ENCODE measurements around the gene FRMD6.
"Not testable (repeated sequence)": the region's sequence is repeated elsewhere in the genome, so short reads cannot be mapped to it uniquely, and the experiment has no call there.

FRMD6 gene

DNA sequence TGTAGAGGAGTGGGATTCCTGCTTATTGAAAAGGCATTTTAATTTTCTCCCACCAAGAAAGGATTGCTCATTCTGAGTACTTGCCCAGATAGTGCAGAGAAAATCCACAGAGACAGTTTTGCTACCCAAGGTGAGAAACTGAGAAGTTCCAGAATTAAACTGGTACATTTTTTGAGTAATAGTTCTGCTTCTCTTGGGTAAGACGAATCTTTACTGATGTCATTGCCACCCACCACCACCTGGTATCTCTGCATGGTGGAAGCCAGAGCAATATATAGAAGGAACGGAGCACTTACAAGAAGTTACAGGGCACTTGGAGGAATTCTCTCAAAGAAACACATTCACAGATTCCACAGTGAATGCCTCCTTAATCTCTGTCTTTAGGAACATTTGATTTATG, 20.7 kb upstream of the FRMD6 start:
- DNase-seq (ENCODE audit: low read depth) = no peak

DNA sequence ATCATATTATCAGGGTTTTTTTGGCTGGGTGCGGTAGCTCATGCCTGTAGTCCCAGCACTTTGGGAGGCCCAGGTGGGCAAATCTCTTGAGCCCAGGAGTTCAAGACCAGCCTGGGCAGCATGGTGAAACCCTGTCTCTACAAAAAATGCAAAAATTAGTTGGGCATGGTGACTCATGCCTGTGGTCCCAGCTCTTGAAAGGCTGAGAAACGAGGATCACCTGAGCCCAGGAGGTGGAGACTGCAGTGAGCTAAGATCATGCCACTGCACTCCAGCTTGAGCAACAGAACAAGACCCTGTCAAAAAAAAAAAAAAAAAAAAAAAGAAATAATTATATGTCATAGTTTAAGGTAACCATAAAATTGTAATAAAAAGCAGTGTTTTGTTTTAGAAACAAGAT, 18.4 kb upstream of the FRMD6 start:
- DNase-seq (ENCODE audit: low read depth) = not testable (repeated sequence)

DNA sequence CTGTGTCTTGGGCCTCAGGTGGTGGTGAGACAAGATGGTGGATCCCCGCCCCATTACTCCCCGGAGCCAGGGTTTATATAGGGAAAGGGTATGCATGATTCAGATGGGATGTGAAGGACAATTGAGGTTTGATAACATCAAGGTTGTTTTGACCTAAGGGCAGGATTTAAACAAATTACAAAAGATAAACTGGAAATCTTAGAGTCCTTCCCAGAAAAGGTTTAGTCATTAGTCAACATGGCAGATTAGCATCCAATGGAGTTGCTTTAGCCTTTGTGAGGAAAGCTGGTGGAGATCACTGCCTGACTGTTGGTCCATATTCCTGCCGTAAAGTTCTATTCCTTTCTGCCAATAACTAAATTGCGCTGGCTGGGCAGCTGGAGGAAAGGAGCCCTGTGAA, 15.6 kb upstream of the FRMD6 start:
- DNase-seq (ENCODE audit: low read depth) = no peak

DNA sequence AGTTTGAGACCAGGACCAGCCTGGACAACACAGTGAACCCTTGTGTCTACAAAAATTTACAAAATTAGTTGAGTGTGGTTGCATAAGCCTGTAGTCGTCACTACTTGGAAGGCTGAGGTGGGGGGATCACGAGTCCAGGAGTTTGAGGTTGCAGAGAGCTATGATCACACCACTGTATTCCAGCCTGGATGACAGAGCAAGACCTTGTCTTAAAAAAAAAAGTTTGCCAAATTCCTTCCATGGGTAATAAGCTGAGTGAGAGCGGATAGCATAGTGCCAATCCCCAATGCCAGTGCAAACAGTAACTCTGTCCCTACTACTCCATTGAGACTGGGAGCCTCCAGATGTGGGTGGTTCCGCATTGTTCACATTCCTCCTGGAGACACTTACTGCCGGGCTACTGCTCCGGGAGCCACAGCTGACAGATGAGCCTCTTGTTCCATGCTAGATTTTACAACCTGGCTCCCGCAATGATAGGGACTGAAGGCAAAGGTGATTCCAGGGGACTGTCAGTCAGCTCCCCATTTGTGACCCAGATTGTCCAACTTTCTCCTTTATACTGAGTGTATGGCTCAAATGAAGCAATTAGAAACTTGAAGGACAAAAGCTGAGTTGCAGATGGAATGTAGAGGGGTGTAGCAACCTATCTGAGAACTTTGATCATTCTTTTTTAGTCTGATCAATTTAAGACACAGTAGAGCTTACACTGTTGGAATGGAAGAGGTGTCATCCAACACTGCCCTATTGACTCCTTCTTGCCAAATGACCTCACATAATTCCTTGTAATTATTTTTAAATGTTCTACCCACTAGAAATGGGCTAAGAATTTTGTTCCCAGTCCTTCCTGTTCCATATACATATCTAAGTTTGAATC, 13.4 kb upstream of the FRMD6 start:
- no peak for DNase-seq (ENCODE audit: low read depth)

DNA sequence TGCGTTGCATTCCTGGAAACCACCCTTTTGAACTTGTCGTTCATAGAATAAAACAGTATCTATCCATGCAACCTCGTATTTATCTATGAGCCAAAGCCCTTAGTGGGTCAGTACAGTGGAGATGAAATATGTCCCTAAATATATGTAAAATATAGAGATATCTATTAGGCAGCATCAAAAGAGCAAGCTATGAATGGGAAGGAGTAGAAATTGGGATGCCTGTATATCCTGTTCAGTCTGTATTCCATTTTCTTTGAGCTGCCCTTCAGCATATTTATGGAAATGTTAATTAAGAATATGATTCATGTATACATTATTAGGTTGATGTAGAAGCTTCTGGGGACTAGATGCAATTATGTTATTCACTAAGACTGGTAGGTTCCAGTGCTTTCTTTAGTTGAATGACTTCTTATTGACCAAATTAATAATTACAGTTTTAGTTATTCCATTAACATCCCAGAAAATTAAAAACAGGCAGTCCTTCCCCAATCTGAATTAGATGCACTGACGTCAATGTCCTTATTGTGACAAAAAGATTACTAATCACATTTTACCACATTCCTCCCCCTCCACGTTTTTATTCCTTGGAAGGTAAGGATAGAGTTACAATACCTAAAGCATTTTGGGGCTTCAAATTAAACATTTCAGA, 11.9 kb upstream of the FRMD6 start:
- no peak for DNase-seq (ENCODE audit: low read depth)

DNA sequence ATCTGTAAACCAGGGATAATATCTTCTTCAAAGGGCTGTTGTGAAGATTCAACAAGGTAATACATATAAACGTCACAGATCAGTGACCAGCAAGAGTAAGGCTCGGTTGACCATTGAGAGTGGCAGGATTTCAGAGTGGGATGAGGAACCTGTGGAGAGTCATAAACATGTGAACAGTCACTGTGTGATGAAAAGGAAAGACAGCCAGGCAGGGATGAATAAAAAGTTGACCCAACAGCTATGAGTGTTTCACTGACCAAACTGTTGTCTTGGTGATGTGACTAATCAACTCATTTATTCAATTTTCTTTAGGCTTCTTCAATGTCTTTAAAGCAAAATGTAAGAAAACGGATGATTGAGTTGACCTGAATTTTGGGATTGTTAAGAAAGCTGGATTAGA, 8.6 kb upstream of the FRMD6 start:
- DNase-seq (ENCODE audit: low read depth) = no peak

DNA sequence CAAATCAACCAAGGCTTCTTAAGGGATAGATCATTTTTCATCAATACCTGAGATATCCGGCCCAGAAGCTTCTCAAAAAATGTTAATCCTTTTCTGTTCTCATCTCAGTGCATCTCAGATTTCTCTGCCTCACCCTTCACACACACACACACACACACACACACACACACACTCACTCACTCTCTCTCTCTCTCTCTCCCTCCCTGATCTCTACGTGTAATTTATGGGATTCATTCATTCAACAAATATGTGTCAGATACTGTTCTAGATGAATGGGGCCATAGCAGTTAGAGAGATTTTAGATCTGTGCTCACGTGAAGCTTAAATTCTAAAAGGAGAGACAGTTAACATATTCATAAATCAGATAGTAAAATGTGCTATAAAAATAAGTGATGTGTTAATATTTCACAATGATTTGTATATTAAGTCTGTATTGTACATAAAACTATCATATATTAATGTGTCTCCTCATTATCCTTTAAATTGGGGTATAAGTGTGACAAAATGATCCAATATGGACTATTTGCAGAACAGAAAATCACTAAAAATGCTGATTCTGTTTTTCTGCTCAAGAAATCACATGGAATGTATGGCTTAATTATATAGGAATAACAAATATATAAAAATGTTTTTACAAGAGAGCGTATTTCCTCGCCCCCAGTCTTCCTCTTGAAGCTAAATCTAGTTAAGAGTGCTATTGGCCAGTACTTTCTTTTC, 7.3 kb upstream of the FRMD6 start:
- DNase-seq (ENCODE audit: low read depth) = no peak

DNA sequence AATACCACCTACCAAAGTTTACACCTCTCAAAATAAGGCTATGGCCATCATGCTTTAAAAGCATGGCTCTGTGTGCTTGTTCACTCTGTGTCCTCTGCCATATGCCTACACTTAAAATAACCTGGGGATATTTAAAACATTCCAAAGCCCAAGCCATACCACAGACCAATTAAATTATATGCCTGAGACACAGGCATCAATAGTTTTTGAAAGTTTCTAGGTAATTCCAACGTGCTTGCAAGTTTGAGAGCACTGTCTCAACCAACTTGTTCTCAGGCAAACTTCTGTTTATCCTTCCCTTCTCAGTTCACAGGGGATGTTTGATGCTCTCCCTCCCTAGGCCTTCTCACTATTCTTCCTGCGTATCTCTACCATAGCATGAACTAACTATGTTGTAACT, 3.4 kb upstream of the FRMD6 start:
- DNase-seq (ENCODE audit: low read depth) = no peak

DNA sequence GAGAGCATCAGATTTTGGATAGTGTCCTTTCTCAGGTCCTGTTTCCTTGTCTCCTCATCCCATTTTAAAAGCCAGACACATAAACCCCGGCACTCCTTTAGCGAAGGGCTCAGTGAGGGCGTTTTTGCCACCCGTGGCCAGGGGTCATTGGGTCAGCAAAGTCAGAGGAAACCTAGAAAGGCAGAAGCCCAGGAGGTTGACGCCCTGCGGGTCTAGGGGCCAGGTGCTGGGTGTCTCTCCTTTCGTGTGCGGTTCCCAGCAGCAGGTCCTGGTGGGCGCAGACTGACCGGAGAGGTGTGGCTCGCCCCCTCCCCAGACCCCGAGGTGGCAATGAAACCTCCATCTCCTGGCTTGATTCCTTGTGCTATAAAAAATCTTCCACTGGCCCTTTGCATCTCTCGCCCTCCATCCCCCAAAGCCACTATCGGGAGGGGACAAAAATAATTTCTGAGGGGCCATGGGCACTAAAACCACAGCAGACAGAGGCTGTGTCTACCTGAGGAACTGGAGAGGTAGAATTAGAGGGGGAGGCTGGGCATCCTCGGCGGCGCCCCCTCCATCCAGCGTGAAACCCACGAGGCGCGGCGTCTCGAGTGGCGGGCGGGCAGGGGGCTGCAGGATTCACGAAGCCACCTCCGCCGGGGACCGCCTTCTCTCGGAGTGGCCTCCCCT, 858 bp upstream of the FRMD6 start:
- no peak for DNase-seq (ENCODE audit: low read depth)

DNA sequence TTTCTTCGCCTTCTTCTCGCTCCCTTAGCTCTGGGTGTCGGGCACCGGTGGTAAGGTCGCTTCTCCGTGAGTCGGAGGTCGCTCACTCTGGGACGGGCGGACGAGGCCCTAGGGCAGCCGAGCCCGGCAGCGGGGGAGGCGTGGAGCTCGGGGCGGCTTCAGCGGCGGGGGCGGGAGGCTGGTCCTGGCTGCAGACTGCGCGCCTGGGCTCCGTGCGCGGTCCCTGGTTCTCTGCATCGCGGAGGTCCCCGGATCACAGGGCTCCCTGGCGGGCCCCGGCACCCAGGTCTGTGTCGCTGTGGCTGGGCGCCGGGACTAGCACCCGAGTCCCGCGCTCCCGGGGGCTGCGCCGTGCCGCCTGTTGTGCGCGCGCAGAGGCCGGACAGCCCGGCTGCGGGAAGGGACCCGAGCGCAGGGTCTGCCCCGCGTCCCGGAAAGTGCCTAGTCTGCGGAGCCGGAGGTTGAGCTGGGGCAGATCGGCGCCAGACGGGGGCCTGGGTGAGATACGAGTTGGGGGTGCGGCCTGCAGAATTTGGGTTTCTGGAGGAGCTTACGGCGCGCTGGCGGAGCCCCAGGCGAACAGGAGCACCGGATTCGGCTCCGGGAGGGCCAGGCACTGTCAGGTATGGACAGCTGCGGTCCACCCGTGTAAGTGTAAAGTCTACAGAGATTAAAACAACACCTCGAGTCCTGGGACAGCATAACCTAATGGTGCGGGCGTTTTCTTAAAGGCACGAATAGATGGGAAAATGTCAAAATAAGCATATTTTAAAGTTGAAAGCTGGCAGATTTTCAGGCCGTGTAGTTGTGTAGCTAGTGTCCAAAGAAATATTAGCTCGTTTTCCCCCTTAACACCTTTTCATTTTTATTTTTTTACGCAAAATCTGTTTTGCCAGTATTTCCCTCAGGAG, 713 bp downstream of the FRMD6 start:
- DNase-seq (ENCODE audit: low read depth) = no peak

DNA sequence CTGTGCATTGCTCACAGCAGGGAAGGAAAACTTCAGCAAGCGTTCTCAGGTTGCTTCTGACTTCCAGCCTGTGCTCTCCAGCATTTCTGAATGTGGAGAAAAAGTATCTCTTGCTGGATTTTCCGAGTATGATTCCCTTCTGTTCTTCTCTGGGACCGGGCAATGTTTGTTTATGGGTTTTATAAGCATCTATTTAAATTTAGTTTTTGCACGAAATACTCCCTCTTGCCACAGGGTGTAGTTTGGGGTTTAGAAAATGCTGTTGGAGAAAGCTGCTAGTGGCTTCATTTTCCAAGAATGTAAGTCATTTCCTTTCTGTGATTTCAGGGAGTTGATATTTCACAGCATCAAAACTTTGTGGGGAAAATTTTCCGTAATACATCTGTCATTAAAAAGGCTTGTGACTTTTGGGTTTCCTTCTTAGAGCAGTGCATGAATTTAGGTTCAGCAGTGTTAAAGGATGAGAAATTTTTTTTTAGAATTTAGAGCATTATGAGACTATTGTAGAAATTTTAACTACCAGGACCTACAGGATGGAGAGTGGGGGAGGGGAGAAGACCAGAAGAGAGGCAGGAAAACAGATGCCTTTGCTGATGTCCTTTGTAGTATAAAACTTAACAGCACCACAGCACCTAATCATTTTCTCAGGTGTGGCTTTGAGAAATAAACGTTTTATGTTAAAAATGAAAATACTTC, 1.5 kb downstream of the FRMD6 start:
- no peak for DNase-seq (ENCODE audit: low read depth)

DNA sequence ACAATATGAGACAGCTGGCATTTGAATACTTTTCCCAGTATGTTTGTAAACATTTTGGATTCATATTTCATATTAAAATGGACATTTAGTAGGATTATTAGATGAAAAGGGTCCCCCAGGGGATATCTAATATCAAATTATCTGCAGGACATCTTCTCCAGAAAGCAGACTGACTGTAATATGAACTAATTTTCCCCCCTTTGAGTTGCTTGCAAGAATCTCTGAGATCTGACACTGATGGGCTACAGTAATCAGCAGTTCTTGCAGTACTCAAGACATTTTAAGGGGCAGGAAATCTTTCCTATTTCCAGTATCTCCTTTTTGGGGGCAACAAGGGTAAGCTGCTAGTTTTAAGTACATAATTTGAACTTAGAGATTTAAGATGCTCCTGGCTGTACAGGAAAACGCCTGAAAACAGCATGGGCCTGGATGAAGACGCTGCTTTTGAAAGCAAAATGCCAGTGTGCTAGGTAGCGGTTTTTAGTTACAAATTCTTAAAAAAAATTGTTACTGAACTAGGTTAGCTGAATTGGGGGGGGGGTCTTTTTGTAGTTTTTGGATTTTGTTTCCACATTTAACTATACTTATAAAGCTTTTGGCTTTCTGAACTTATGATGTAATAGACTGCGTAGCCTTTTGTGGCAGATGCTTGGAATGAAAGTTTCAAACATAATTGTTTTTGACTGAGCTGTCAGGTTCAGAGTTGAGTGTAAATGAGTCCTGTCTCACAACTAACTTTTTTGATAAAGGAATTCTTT, 2.2 kb downstream of the FRMD6 start:
- DNase-seq (ENCODE audit: low read depth) = no peak

DNA sequence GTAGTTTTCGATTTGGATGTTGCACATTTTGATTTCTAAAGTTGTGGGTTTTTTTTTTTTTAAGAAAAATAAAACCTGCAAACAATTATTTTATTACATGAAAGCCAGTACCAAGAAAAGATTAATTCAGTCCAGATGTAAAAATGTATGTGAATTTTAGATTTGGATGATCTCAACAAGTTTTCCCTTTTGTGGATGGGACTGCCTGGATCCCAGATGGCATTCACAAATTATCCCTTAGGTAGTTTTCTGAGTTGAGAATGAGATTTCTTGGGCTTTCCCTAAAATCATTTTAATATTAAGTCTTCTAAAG, 2.8 kb downstream of the FRMD6 start:
- no peak for DNase-seq (ENCODE audit: low read depth)

DNA sequence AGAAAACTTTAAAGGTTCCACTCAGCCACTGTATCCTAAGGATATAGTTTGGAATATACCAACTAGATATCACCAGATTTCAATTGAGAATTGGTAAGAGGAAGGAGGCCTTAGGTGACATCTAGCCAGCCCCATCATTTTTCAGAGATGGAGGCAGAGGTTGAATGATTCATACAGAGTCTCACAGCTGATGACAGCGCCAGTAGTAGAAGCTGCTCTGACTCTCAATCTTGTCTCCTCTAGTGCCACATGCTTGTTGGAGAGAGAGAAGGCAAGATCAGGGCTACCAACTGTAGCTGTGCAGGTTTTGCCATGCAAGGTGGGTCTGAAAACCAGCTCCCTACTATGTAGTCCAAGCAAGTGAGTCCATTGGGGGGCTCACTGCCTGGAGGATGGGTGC, 6.1 kb downstream of the FRMD6 start:
- no peak for DNase-seq (ENCODE audit: low read depth)

DNA sequence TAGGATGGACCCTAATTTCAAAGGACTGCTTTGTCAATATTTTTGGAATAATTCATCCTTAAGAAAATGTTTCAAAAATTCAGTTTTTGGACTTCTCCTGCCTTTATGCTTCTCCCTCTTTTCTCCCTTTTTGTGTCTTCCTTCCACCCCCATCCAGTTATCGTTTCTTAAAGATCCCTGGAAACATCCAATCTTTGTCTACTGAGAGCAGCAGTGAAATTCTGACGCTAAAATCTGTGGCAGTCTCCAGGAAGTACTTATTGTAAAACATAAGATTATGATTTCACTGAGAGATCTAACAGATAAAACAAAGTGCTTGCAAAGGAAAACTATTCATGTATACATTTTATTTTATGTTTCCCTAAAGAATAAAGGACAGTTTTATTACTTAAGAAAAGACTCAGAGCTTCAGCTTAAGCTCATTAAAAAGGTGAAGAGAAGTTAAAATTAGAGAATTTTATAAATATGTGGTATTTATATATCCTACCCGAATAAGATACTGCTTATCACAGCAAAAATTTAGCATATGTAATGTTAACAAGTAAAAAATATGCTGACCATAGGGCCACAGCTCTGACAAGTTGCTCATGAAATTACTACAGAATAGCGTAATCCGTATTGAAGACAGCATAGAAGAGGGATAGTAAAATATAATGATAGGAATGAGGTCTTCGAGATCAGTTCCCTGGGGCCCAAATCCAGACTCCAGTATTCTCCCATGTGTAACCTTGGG, 6.9 kb downstream of the FRMD6 start:
- no peak for DNase-seq (ENCODE audit: low read depth)

DNA sequence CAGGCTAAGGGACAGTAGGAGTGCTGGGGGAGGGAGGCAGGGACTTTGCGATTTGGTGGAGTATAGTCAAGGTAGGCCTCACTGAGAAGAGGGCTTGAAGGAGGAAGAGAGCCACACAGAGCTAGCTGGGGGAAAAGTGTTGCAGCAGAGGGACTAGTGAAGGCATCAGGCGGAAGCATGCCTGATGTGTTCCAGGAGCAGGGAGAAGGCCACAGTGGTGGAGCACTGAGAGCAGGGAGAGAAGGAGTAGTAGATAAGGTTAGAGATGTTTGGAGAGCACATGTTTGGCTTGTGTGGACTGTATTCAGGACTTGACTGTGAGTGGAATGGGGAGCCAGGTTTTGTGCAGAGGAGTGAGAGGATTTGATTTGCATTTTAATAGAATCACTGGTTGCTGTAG, 9.0 kb downstream of the FRMD6 start:
- DNase-seq (ENCODE audit: low read depth) = no peak

DNA sequence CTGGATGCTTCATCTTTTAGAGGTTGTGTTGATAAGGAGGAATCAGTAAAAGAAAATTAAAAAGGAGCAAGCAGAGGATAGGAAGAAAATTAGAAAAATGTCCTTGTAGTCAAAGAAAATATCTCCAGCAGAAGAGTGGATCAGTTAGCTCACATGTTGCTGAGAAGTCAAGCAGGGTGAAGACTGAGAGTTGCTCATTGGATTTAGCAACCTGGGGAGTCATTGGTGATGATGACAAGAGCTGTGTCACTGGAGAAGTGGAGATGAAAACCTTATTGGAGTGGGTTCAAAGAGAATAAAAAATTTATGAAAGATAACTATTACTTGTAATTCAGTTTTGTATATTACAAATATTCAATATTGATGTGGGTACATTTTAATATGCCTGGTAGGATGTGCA, 9.8 kb downstream of the FRMD6 start:
- DNase-seq (ENCODE audit: low read depth) = no peak

DNA sequence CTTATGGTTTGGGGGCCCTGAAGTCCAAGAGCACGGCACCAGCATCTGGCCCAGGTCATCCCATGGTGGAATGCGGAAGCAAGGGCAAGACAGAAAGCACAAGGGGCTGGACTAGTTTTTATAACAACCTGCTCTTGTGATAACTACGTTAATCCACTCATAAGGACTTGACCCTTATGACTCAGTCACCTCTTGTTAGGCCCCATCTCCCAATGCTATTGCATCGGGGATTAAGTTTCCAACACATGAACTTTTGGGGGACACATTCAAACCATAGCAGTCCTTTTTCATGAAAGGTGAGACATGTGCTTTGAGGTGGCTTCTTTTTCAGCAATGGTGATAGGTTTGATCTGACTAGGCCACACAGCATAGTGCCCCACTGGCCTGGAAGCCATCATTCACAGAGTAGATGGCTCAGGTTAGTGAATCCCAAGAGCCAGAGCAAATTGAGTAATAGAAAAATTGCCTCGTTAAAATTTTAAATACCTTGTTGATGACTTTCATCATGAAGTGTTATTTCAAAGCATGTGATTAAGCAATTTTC, 12.1 kb downstream of the FRMD6 start:
- no peak for DNase-seq (ENCODE audit: low read depth)

DNA sequence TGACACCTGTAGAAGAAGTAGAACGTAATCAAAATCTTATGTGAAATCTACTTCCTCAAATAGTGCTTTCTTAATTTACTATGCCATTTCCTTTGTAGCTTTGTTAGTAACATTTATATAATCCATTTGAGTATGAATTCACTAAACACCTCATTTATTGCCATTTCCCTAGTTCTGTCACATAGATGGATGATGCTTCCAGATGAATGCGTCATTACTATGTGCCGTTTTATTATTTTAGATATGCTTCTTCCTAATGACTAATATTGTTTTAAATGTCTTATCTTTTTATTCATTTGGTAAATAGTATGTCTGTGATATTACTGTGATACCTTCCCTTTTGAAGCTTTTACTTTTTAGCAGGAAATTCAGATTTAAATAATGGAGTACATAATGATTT, 14.4 kb downstream of the FRMD6 start:
- DNase-seq (ENCODE audit: low read depth) = no peak

Measured in stimulated activated CD8-positive, alpha-beta memory T cell treated with anti-CD3 and anti-CD28 coated beads, Interleukin-7, amount 100 ng/mL, for 24 hours (primary cell).